Measurements from ENCODE around the gene BDNF.

Gene BDNF

DNA sequence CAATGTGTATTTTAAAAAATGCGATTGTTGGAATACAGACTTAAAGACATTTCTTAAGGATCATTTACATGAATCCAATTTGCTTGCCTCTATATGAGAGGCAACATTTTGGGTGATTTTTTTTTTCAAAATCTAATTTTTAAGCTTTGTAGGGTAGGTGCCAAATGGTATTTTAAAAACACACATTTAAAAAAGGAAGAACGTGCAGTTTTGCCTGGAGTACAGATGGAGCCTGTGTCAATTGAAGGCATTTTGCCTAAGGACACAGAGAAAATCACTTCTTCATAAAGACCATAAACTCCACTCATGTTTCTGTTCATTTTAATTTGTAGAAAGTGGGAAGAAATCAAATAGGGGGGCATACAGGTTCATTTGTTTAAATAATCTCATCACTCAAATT is 91.3 kb downstream of the BDNF start:
- Histone ChIP-seq H3K36me3 (ENCODE audit: control insufficient read depth, insufficient read depth, low read length) (no peaks in the 10 kb centered on the region), H3K9me3 (ENCODE audit: control insufficient read depth, low read length) (no peaks in the 10 kb centered on the region), H3K27me3 (replicated peaks; ENCODE audit: control insufficient read depth, insufficient read depth, low read length, poor library complexity, severe bottlenecking) (no peaks in the 10 kb centered on the region), H3K4me3 (ENCODE audit: insufficient read depth, low read depth, low read length, poor library complexity, severe bottlenecking) (no peak overlapping the region), H3K4me1 (ENCODE audit: control insufficient read depth, insufficient read depth, low read length, poor library complexity, severe bottlenecking) (no peaks in the 10 kb centered on the region), H3K27ac (ENCODE audit: insufficient read depth, low read length, poor library complexity, severe bottlenecking) (no peak overlapping the region)
- DNase-seq = no peak

- Histone ChIP-seq H3K4me1 (ENCODE audit: control insufficient read depth, insufficient read depth, low read length, poor library complexity, severe bottlenecking) (no peaks in the 10 kb centered on the region), H3K27ac (ENCODE audit: insufficient read depth, low read length, poor library complexity, severe bottlenecking) (no peak overlapping the region), H3K27me3 (replicated peaks; ENCODE audit: control insufficient read depth, insufficient read depth, low read length, poor library complexity, severe bottlenecking) (no peaks in the 10 kb centered on the region), H3K9me3 (ENCODE audit: control insufficient read depth, low read length) (no peaks in the 10 kb centered on the region), H3K4me3 (ENCODE audit: insufficient read depth, low read depth, low read length, poor library complexity, severe bottlenecking) (no peak overlapping the region), H3K36me3 (ENCODE audit: control insufficient read depth, insufficient read depth, low read length) (no peaks in the 10 kb centered on the region)
- DNase-seq = no peak
These were observed 94.8 kb downstream of the BDNF start for GRCh38 chr11:27605422-27605821.

Measured in effector memory CD4-positive, alpha-beta T cell (primary cell).